ENCODE data around the gene SOHLH1.

Gene SOHLH1

DNA sequence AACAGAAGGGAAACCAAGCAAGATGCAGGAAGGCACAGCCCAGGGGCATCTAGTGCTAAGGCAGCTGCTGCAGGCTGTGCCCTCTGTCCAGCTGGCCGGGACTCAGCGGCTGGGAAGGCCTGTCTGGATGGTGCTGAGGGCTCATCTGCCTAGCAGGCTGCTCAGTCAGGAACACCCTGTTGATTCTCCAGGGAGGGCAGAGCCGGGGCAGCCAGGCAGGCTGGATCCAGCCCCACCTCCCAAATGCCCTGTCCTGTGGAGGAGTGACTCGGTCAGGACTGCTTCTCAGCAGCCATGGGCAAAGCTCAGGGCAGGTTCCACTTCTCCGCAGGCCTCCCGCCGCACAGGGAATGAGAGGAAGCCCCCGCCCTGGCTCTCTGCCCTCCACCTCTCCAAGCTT, 44.0 kb downstream of the SOHLH1 start:
- no peak for DNase-seq

DNA sequence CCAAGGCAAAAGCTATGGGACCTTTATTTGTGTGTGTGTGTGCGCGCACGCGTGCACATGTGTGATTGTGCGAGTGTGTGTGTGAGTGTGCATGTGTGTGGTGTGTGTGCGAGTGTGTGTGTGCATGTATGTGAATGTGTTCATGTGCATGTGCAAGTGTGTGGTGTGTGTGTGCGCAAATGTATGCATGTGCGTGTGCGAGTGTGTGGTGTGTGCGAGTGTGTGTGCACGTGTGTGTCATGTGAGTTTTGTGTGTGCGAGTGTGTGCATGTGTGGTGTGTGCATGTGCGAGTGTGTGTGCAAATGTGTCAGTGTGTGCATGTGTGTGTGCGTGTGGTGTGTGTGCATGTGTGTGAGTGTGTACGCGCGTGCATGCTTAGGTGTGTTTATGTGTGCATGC, 48.9 kb downstream of the SOHLH1 start:
- no peak for DNase-seq

DNA sequence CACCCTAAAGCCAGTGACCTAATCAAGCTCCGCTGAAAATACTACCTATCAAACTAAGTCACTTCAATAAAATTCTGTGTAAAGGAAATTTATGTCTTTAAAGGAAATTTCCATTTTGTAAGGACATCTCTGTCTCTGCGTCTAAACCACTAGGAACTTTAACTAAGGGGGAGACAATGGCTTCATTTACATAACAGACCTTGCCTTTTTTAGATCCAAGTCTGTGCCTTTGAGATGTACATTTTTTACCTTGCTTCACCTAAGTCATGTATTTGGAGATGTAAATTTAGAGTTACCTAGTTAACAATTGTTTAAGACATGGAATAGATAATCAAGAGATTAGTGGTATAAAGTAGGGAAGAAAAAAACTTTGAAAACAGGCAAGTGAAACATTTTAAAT, 49.8 kb downstream of the SOHLH1 start:
- no peak for DNase-seq

- DNase-seq, result no peak
Observed at GRCh38 chr9:135648494-135649410, 50.5 kb downstream of the SOHLH1 start.

GRCh38 chr9:135647884-135648283, 51.4 kb downstream of the SOHLH1 start:
- no peak for DNase-seq

DNA sequence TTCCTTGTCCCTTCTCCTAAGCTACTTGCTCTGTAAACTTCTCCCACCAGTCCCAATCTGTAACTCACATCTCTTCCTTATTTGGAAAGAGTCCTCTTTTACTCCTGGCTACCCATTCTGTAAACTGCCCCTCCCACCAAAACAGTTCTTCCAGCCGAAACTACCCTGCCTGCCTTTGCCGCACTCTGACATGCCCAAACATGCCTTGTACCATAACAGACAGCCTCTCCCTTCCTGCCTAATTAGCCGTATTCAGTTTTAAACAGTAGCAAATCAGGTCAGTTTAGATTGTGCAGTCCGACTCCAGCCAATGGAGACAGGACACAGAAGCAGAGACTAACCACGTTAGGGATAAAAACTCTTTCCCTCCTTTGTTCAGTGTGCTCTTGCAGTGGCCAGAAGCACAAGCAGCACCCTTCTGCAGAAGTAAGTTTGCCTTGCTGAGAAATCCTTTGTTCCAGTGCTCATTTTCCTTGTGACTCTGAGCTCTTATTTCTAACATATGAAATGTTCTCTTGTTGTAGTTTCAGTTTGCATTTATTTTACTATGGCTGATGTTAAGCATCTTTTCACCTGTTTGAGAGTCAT, 54.6 kb downstream of the SOHLH1 start:
- no peak for DNase-seq

Data from OCI-M1 (cell line).